GM23248 (cell line): ENCODE data around the gene SULT1C2.

Source experiments
- EZH2 ChIP-seq: fragments of 200-600 bp; sonication (generic); IDR thresholded peaks from 2 replicates; pipeline ENCODE4 v1.6.1; 2018; ENCODE audit warnings: antibody characterized with exemption, mild to moderate bottlenecking; ENCODE audit not compliant: insufficient read depth, poor library complexity, severe bottlenecking
- EZH2phosphoT487 ChIP-seq: fragments of 200-600 bp; sonication (generic); IDR thresholded peaks from 2 replicates; pipeline ENCODE4 v1.6.1; 2018; ENCODE audit warnings: antibody characterized with exemption, moderate library complexity, mild to moderate bottlenecking, low read depth; ENCODE audit not compliant: insufficient read depth

GRCh38 chr2:108354136-108354535 is 65.4 kb downstream of the SULT1C2 start:
- no peak for TF ChIP-seq EZH2
- no peak for TF ChIP-seq EZH2phosphoT487
